ENCODE results near the gene MSH5. TPM values are rescaled to one million over a fixed set of nuclear protein-coding genes. Genes with fewer than 3 reads are reported as not detected.

MSH5 gene
- polyA plus RNA-seq, 3 donors, result 0.58 to 31.2 (median 1.9) TPM

GRCh38 chr6:31795616-31796298, 56.0 kb downstream of the MSH5 start, which contains the start of gene VARS1:
Gene VARS1 (minus strand): TSS chr6:31795752. CDS start chr6:31795217, 535 bp downstream.
- Mint-ChIP-seq H3K4me3 (peak within 1 kb of the TSS; percentile 99), H3K4me1 (peaks cover 25% of the 10 kb centered on the region), H3K9me3 (no peaks in the 10 kb centered on the region), H3K27ac (peak within 1 kb of the TSS; percentile 97 to 99 (median 99)), H3K27me3 (ENCODE audit: low read depth in 3 of 3) (peaks cover 0 to 2% (median 0%) of the 10 kb centered on the region in 3 donors), H3K36me3 (peaks cover 14 to 24% of the 10 kb centered on the region in 2 donors)
- Histone ChIP-seq H3K27ac (ENCODE audit: low read depth in 1 of 2, low read length in 2 of 2) (peak within 1 kb of the TSS; percentile 72 to 95), H3K4me1 (ENCODE audit: control insufficient read depth in 1 of 2, insufficient read depth in 2 of 2, low read length in 2 of 2) (peaks cover 24 to 30% of the 10 kb centered on the region in 2 donors), H3K4me2 (replicated peaks; ENCODE audit: extremely low read depth, low read length, poor library complexity, severe bottlenecking) (peak within 1 kb of the TSS; percentile 96), H2AFZ (ENCODE audit: insufficient read depth, low read depth, low read length, poor library complexity, severe bottlenecking) (peak within 1 kb of the TSS; percentile 98), H3K79me2 (ENCODE audit: insufficient read depth, low read length) (peaks cover 28% of the 10 kb centered on the region), H3K9me3 (replicated peaks in 1 of 2; ENCODE audit: control insufficient read depth in 1 of 2, insufficient read depth in 1 of 2, low read length in 2 of 2) (no peaks in the 10 kb centered on the region), H3K27me3 (ENCODE audit: control insufficient read depth in 2 of 2, insufficient read depth in 2 of 2, low read length in 2 of 2) (no peaks in the 10 kb centered on the region), H3K4me3 (replicated peaks in 1 of 3; ENCODE audit: low read depth in 2 of 3, low read length in 3 of 3) (peak within 1 kb of the TSS; percentile 61 to 98 (median 66)), H4K20me1 (ENCODE audit: insufficient read depth, low read length) (no peaks in the 10 kb centered on the region), H3K36me3 (replicated peaks in 1 of 2; ENCODE audit: control insufficient read depth in 1 of 2, insufficient read depth in 2 of 2, low read length in 2 of 2) (peaks cover 7 to 22% of the 10 kb centered on the region in 2 donors), H3K9ac (ENCODE audit: insufficient read depth, low read length, poor library complexity, severe bottlenecking) (peak within 1 kb of the TSS; percentile 94)
- peak; percentile 96 to 97 (median 97) for DNase-seq
- peak; percentile 78 for TF ChIP-seq CTCF (IDR thresholded peaks at IDR 0.05)
- intact Hi-C loops (cut with micrococcal nuclease), result loop anchor here in 1 of 2 donors (2.0 to 10.0 kb wide), 2 partner anchors 27 to 61 kb away; partner anchors contain the start of gene CLIC1
- under 1% methylated on average over 74 of the region's 75 CpGs for WGBS (ENCODE audit: insufficient coverage)

- Histone ChIP-seq H3K9ac (ENCODE audit: insufficient read depth, low read length, poor library complexity, severe bottlenecking) (no peak overlapping the region), H3K4me1 (ENCODE audit: control insufficient read depth in 1 of 2, insufficient read depth in 2 of 2, low read length in 2 of 2) (peaks cover 19 to 27% of the 10 kb centered on the region in 2 donors), H3K4me2 (replicated peaks; ENCODE audit: extremely low read depth, low read length, poor library complexity, severe bottlenecking) (no peak overlapping the region), H4K20me1 (ENCODE audit: insufficient read depth, low read length) (no peaks in the 10 kb centered on the region), H3K9me3 (replicated peaks in 1 of 2; ENCODE audit: control insufficient read depth in 1 of 2, insufficient read depth in 1 of 2, low read length in 2 of 2) (no peaks in the 10 kb centered on the region), H3K79me2 (ENCODE audit: insufficient read depth, low read length) (peaks cover 31% of the 10 kb centered on the region), H2AFZ (ENCODE audit: insufficient read depth, low read depth, low read length, poor library complexity, severe bottlenecking) (no peak overlapping the region), H3K27me3 (ENCODE audit: control insufficient read depth in 2 of 2, insufficient read depth in 2 of 2, low read length in 2 of 2) (no peaks in the 10 kb centered on the region), H3K36me3 (replicated peaks in 1 of 2; ENCODE audit: control insufficient read depth in 1 of 2, insufficient read depth in 2 of 2, low read length in 2 of 2) (peaks cover 3 to 22% of the 10 kb centered on the region in 2 donors), H3K4me3 (replicated peaks in 1 of 3; ENCODE audit: low read depth in 2 of 3, low read length in 3 of 3) (no peak overlapping the region), H3K27ac (ENCODE audit: low read depth in 1 of 2, low read length in 2 of 2) (peak overlapping the region in 1 of 2 donors; percentile 31)
- no peak for TF ChIP-seq CTCF (IDR thresholded peaks at IDR 0.05)
- no peak for DNase-seq
- no CpG with 5 or more reads among the region's 2 CpGs for WGBS (ENCODE audit: insufficient coverage)
- Mint-ChIP-seq H3K9me3 (no peaks in the 10 kb centered on the region), H3K27ac (peak overlapping the region in 6 of 7 donors; percentile 13 to 87 (median 59)), H3K4me3 (no peak overlapping the region), H3K4me1 (peaks cover 21% of the 10 kb centered on the region), H3K27me3 (ENCODE audit: low read depth in 3 of 3) (peaks cover 0 to 2% (median 0%) of the 10 kb centered on the region in 3 donors), H3K36me3 (peaks cover 14 to 24% of the 10 kb centered on the region in 2 donors)
- intact Hi-C loops (cut with micrococcal nuclease), result loop anchor here in 1 of 2 donors (10.0 kb wide), 1 partner anchor 62 kb away; the partner anchor contains the start of gene CLIC1
Measured at GRCh38 chr6:31796993-31797385, 57.2 kb downstream of the MSH5 start.
